Renal pelvis (tissue), 4 donors: ENCODE data around the gene COL23A1. TPM values are rescaled to one million over a fixed set of nuclear protein-coding genes. Genes with fewer than 3 reads are reported as not detected.
"Not testable (repeated sequence)": the region's sequence is repeated elsewhere in the genome, so short reads cannot be mapped to it uniquely, and the experiment has no call there.

Experiments
- DNase-seq: peaks from one replicate; pipeline ENCODE4 v3.0.0-alpha.2; 2013
- polyA plus RNA-seq, 3 donors: library from polyadenylated mRNA; unstranded; fragments of 120-200 nt; gene quantifications; one replicate each; pipeline ENCODE4 v1.2.1, GENCODE V29; 2013; ENCODE audit not compliant: insufficient read length in 3 of 3

COL23A1 gene
- polyA plus RNA-seq, 3 donors, result 6.3 to 9.0 (median 7.1) TPM

- DNase-seq, result no peak
These were observed 390.4 kb downstream of the COL23A1 start for GRCh38 chr5:178199581-178200434.

- DNase-seq, result no peak
These were observed 391.5 kb downstream of the COL23A1 start for GRCh38 chr5:178198706-178199105.

GRCh38 chr5:178198151-178198550 is 392.0 kb downstream of the COL23A1 start:
- not testable (repeated sequence) for DNase-seq

- no peak for DNase-seq
These were observed 393.2 kb downstream of the COL23A1 start for GRCh38 chr5:178196986-178197385.

GRCh38 chr5:178196281-178196812 is 393.8 kb downstream of the COL23A1 start:
- DNase-seq, result no peak

GRCh38 chr5:178194026-178194425 is 396.2 kb downstream of the COL23A1 start:
- DNase-seq, result no peak

GRCh38 chr5:178193251-178193809 is 396.9 kb downstream of the COL23A1 start:
- DNase-seq, result no peak

GRCh38 chr5:178192787-178193186 is 397.4 kb downstream of the COL23A1 start:
- no peak for DNase-seq

GRCh38 chr5:178192244-178192643 is 397.9 kb downstream of the COL23A1 start:
- no peak for DNase-seq

GRCh38 chr5:178191661-178192060 is 398.5 kb downstream of the COL23A1 start:
- no peak for DNase-seq

- no peak for DNase-seq
These were observed 400.8 kb downstream of the COL23A1 start for GRCh38 chr5:178189433-178189832.

Other genes starting within 250 kb of the COL23A1 start
- 10 to 100 TPM; 52.2 to 67.0 (median 64.8) TPM for gene CLK4, start 36.7 kb upstream of the COL23A1 start, polyA plus RNA-seq
- gene ZNF354A, start 140.3 kb upstream of the COL23A1 start, polyA plus RNA-seq, result 10 to 100 TPM; 19.0 to 24.3 (median 19.1) TPM